Endodermal cell (in vitro differentiated cells): ENCODE results near the gene MRPL18. TPM values are rescaled to one million over a fixed set of nuclear protein-coding genes. Genes with fewer than 3 reads are reported as not detected.

Experiments
- DNase-seq: peaks from one replicate; pipeline ENCODE4 v3.0.0-alpha.2; 2017
- H3K27ac ChIP-seq: 2 replicates; pipeline ENCODE4 v1.5.1; 2013; ENCODE audit warnings: mild to moderate bottlenecking, low read depth, low read length, moderate library complexity
- H3K27me3 ChIP-seq: 2 replicates; pipeline ENCODE4 v1.6.1; 2013; ENCODE audit warnings: mild to moderate bottlenecking, low read length, moderate library complexity; ENCODE audit not compliant: insufficient read depth, control insufficient read depth, poor library complexity, severe bottlenecking
- H3K36me3 ChIP-seq: 2 replicates; pipeline ENCODE4 v1.7.0; 2013; ENCODE audit warnings: mild to moderate bottlenecking, low read length, moderate library complexity; ENCODE audit not compliant: control insufficient read depth, insufficient read depth
- H3K4me1 ChIP-seq: one replicate; pipeline ENCODE4 v1.7.0; 2013; ENCODE audit warnings: low read length; ENCODE audit not compliant: control insufficient read depth, insufficient read depth
- H3K4me3 ChIP-seq: 2 replicates; pipeline ENCODE4 v1.5.1; 2013; ENCODE audit warnings: mild to moderate bottlenecking, low read length, moderate library complexity
- H3K9ac ChIP-seq: 2 replicates; pipeline ENCODE4 v1.6.1; 2013; ENCODE audit warnings: mild to moderate bottlenecking, low read length, moderate library complexity; ENCODE audit not compliant: poor library complexity, severe bottlenecking; ENCODE audit errors: extremely low read depth
- H3K9me3 ChIP-seq: 2 replicates; pipeline ENCODE4 v1.6.1; 2013; ENCODE audit warnings: mild to moderate bottlenecking, low read length, moderate library complexity; ENCODE audit not compliant: control insufficient read depth
- H3K27ac Mint-ChIP-seq: 2 replicates; pipeline ENCODE4 v1.8.0; 2020; ENCODE audit warnings: mixed read lengths
- H3K27me3 Mint-ChIP-seq: 2 replicates; pipeline ENCODE4 v1.8.0; 2021; ENCODE audit warnings: mild to moderate bottlenecking, mixed read lengths; ENCODE audit not compliant: insufficient read depth
- H3K36me3 Mint-ChIP-seq: 2 replicates; pipeline ENCODE4 v1.8.0; 2020; ENCODE audit warnings: low read depth, mixed read lengths
- H3K4me1 Mint-ChIP-seq: 2 replicates; pipeline ENCODE4 v1.8.0; 2020; ENCODE audit warnings: mixed read lengths
- H3K4me3 Mint-ChIP-seq: 2 replicates; pipeline ENCODE4 v1.8.0; 2020; ENCODE audit warnings: mild to moderate bottlenecking, moderate library complexity, mixed read lengths
- H3K9me3 Mint-ChIP-seq: 2 replicates; pipeline ENCODE4 v1.8.0; 2020; ENCODE audit warnings: mild to moderate bottlenecking, mixed read lengths
- WGBS, 2 experiments: methylation state at CpG; one replicate each; pipeline versions ENCODE4 v1.1.5 to v1.1.7; 2013; ENCODE audit warnings: missing lambda C conversion rate in 2 of 2, mixed read lengths in 1 of 2; ENCODE audit not compliant: insufficient coverage in 1 of 2, insufficient read length in 1 of 2; 5-methylcytosine and 5-hydroxymethylcytosine counted together
- total RNA-seq, 2 donors: library from RNA; stranded (reverse); fragmentation: NEBNext Ultra II Directional in 1 of 2; extraction: Animal tissue kit (Norgen Biotek cat#: 25700) in 1 of 2; gene quantifications; 2 replicates in 1 of 2; 3 replicates in 1 of 2; pipeline ENCODE4 v1.2.1, GENCODE V29; 2021
- TF ChIP-seq, protein P1 (sequence below): fragments of 200-600 bp; sonication (generic); conservative IDR thresholded peaks from 2 replicates; pipeline ENCODE4 v1.5.0; 2021; ENCODE audit warnings: antibody characterized with exemption, mild to moderate bottlenecking

The MRPL18 gene
- total RNA-seq, 2 donors from 2014 or later = 46.7 to 56.9 TPM

DNA sequence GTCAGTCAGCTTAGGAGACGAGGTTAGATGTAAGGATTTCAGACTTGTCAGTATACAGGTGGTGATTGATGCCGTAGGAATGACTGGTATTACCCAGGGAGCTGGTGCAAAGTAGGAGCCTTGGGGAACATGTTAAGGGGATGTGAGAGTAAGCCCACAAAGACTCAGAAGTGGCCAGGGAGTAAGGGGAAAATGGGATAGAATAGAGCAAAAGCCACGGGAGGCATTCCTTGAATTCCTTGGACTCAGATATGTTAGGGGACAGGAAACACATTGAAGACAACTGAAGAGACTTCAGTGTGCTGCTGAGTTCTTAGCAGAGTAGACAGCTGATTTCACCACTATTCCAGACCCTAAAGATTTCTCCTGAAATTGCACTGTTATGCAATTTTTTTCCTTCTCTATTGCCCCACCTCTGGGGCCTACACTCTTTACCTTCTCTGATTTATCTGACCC lies 29.6 kb upstream of the MRPL18 start:
- peak overlapping the region; percentile 32 for H3K9ac ChIP-seq
- H3K4me1 Mint-ChIP-seq = peaks cover 20% of the 10 kb centered on the region
- H3K4me3 ChIP-seq = peak overlapping the region; percentile 70
- H3K4me3 Mint-ChIP-seq = peak overlapping the region; percentile 87
- peak overlapping the region; percentile 96 for H3K27ac Mint-ChIP-seq
- peaks cover 72% of the 10 kb centered on the region for H3K36me3 ChIP-seq
- H3K36me3 Mint-ChIP-seq = peaks cover 55% of the 10 kb centered on the region
- H3K9me3 Mint-ChIP-seq = no peaks in the 10 kb centered on the region
- 17 to 54% methylated on average over 1 to 3 of the region's 3 CpGs for WGBS, 2 experiments
- no peaks in the 10 kb centered on the region for H3K27me3 ChIP-seq
- H3K27me3 Mint-ChIP-seq = no peaks in the 10 kb centered on the region
- H3K4me1 ChIP-seq = peaks cover 4% of the 10 kb centered on the region
- TF ChIP-seq, protein P1, sequence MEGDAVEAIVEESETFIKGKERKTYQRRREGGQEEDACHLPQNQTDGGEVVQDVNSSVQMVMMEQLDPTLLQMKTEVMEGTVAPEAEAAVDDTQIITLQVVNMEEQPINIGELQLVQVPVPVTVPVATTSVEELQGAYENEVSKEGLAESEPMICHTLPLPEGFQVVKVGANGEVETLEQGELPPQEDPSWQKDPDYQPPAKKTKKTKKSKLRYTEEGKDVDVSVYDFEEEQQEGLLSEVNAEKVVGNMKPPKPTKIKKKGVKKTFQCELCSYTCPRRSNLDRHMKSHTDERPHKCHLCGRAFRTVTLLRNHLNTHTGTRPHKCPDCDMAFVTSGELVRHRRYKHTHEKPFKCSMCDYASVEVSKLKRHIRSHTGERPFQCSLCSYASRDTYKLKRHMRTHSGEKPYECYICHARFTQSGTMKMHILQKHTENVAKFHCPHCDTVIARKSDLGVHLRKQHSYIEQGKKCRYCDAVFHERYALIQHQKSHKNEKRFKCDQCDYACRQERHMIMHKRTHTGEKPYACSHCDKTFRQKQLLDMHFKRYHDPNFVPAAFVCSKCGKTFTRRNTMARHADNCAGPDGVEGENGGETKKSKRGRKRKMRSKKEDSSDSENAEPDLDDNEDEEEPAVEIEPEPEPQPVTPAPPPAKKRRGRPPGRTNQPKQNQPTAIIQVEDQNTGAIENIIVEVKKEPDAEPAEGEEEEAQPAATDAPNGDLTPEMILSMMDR = no peak
- DNase-seq = peak; percentile 86
- no peaks in the 10 kb centered on the region for H3K9me3 ChIP-seq
- peak overlapping the region; percentile 93 for H3K27ac ChIP-seq

DNA sequence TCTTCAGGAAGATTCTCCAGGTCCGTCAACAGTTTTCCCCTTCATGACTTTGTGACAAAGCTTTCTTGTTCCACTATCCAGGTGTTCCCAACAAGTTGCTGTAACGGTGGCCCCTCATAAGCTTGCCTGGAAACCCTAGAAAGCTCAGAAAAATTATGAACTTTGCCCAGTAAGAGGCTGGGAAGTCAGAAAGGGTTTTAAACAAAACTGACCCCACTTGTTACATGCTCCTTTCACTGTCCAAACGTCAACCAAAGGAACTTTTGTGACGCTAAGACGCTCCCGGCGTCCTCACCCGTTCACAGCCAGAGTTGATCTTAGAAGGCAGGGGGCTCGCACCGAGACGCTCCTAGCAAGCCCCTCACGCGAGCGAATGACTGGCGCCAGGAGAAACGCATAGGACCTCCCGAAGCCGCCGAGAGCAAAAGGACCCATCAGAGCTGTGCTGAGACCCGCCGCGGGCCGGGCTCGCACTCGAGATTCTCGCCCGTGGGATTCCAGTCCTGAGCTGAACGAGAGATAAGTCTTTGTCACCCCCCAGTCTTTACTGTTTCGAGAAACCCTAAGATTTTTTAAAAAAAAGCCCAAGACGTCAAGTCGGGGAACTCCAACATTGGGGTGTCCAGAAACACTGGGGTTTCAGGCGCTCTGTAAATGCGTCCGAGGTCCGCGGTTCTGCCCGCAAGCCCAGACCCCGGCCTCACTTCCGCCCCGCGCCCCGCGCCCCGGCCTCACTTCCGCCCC lies 29.0 kb upstream of the MRPL18 start:
- Mint-ChIP-seq H3K36me3 (peaks cover 53% of the 10 kb centered on the region), H3K27ac (peak overlapping the region; percentile 96), H3K9me3 (no peaks in the 10 kb centered on the region), H3K4me3 (peak overlapping the region; percentile 87), H3K27me3 (no peaks in the 10 kb centered on the region), H3K4me1 (peaks cover 21% of the 10 kb centered on the region)
- WGBS, 2 experiments = 47 to 54% methylated on average over 26 to 45 of the region's 45 CpGs
- H3K36me3 ChIP-seq = peaks cover 72% of the 10 kb centered on the region
- no peaks in the 10 kb centered on the region for H3K9me3 ChIP-seq
- DNase-seq = peak; percentile 79
- peak overlapping the region; percentile 32 for H3K9ac ChIP-seq
- peaks cover 4% of the 10 kb centered on the region for H3K4me1 ChIP-seq
- H3K27me3 ChIP-seq = no peaks in the 10 kb centered on the region
- peak overlapping the region; percentile 93 for H3K27ac ChIP-seq
- TF ChIP-seq, protein P1 = no peak
- H3K4me3 ChIP-seq = peak overlapping the region; percentile 70

DNA sequence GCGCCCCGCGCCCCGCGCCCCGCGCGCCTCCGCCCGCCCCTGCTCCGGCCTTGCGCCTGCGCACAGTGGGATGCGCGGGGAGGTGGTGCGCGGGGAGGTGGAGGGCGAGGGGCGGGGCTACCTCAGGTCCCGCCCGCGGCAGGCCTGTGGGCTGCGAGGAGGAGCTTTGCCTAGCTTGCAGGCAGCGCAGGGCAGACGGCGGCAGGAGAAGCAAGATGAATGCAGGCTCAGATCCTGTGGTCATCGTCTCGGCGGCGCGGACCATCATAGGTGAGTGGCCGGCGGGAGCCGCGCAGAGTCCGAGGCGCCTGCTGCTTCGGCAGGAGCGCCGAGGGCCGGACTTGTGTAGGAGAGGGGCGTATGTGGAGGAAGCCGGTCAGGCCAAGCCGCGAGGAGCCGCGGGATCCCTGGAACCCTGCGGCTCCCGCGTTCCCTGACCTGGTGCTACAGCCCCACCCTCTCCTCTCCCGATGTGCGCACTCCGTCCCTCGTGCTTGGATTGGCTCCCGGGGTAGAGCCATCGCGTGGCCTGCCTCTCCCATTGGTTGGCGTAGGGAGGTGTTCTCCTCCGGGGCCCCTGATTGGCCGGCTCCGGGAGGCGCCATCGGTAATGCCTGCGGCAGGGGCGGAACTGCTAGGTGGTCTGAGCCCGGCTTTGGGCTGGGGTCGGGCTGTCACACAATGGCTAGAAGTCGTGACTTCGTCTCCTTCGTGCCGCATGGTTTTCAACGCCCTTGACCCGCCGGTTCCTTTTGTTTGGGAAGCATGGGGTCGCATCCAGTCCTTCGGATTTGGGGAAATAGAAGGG lies 28.2 kb upstream of the MRPL18 start, which contains the start of gene ACAT2:
ACAT2 (plus strand) TSS at position 173 of the 808 bp plus-strand sequence; CDS start at position 216, 43 bp downstream.
- 26 to 39% methylated on average over 31 to 76 of the region's 76 CpGs for WGBS, 2 experiments
- H3K36me3 ChIP-seq = peaks cover 72% of the 10 kb centered on the region
- H3K9me3 Mint-ChIP-seq = no peaks in the 10 kb centered on the region
- TF ChIP-seq, protein P1 = no peak
- H3K4me1 ChIP-seq = peaks cover 4% of the 10 kb centered on the region
- H3K4me3 ChIP-seq = peak within 1 kb of the TSS; percentile 82
- no peaks in the 10 kb centered on the region for H3K9me3 ChIP-seq
- H3K9ac ChIP-seq = peak within 1 kb of the TSS; percentile 45
- H3K4me3 Mint-ChIP-seq = peak within 1 kb of the TSS; percentile 87
- peaks cover 51% of the 10 kb centered on the region for H3K36me3 Mint-ChIP-seq
- peaks cover 21% of the 10 kb centered on the region for H3K4me1 Mint-ChIP-seq
- no peaks in the 10 kb centered on the region for H3K27me3 Mint-ChIP-seq
- peak within 1 kb of the TSS; percentile 96 for H3K27ac Mint-ChIP-seq
- peak; percentile 98 for DNase-seq
- peak within 1 kb of the TSS; percentile 98 for H3K27ac ChIP-seq
- H3K27me3 ChIP-seq = no peaks in the 10 kb centered on the region
